Esophagus squamous epithelium (tissue), 5 donors: ENCODE data around the gene GABRG3. TPM values are rescaled to one million over a fixed set of nuclear protein-coding genes. Genes with fewer than 3 reads are reported as not detected.

Experiments
- DNase-seq: peaks from one replicate; lab custom pipeline; 2025; lab: John Stamatoyannopoulos, UW
- H3K27ac ChIP-seq, 4 donors: fragments of 200-600 bp; sonication (generic); one replicate each; pipeline ENCODE4 v1.5.1; 2016 to 2019; ENCODE audit warnings: mild to moderate bottlenecking in 1 of 4
- H3K27me3 ChIP-seq, 4 donors: fragments of 200-600 bp; sonication (generic); 1 replicate in 3 of 4; 2 replicates in 1 of 4; pipeline versions ENCODE4 v1.5.1 to v1.6.0; 2017 to 2021; ENCODE audit warnings: antibody characterized with exemption in 1 of 4
- H3K36me3 ChIP-seq, 3 donors: fragments of 200-600 bp; sonication (generic); one replicate each; pipeline ENCODE4 v1.5.1; 2016 to 2019
- H3K4me1 ChIP-seq, 3 donors: fragments of 200-600 bp; sonication (generic); one replicate each; pipeline ENCODE4 v1.5.1; 2017 to 2019
- H3K4me3 ChIP-seq, 4 donors: fragments of 200-600 bp; sonication (generic); 1 replicate in 3 of 4; 2 replicates in 1 of 4; pipeline ENCODE4 v1.5.1; 2016 to 2019; ENCODE audit warnings: mild to moderate bottlenecking in 2 of 4, moderate library complexity in 1 of 4
- H3K9me3 ChIP-seq, 3 donors: fragments of 200-600 bp; sonication (generic); one replicate each; pipeline ENCODE4 v1.5.1; 2016 to 2019
- CTCF ChIP-seq, 6 experiments: fragments of 450-650 bp in 4 of 6; fragments of 200-600 bp in 2 of 6; sonication (generic) in 2 of 6; IDR thresholded peaks; one replicate each; pipeline ENCODE4 v1.5.1; 2016 to 2019; ENCODE audit warnings: antibody characterized with exemption in 6 of 6, mild to moderate bottlenecking in 4 of 6, moderate library complexity in 4 of 6
- POLR2A ChIP-seq, 4 donors: fragments of 450-650 bp; IDR thresholded peaks; one replicate each; pipeline ENCODE4 v1.6.1; 2017; ENCODE audit warnings: antibody characterized with exemption in 4 of 4, mild to moderate bottlenecking in 4 of 4, moderate library complexity in 3 of 4
- WGBS, 2 donors: methylation state at CpG; one replicate each; pipeline ENCODE4 v1.1.5; 2018; 5-methylcytosine and 5-hydroxymethylcytosine counted together
- intact Hi-C: fragments of 100-400 bp; cut with DNase I; formaldehyde crosslinking; loops from one replicate; pipeline ENCODE4 v1.15.0; 2022
- total RNA-seq, 4 donors: library from RNA; depleted of rRNA; stranded (reverse); fragments of >200 nt; gene quantifications; one replicate each; pipeline ENCODE4 v1.1.0, GENCODE V29; 2016
- donor health status: DM: yes; HTN: yes; CAD: no.

Gene GABRG3
- total RNA-seq, 4 donors from 2014 or later, result 0.04 to 0.08 TPM; not detected in 2

GRCh38 chr15:27398631-27399161 is 427.7 kb downstream of the GABRG3 start:
- H3K9me3 ChIP-seq, result peaks cover 0 to 3% (median 0%) of the 10 kb centered on the region in 3 donors
- no peak for DNase-seq
- H3K27me3 ChIP-seq, result no peaks in the 10 kb centered on the region
- H3K36me3 ChIP-seq, result no peaks in the 10 kb centered on the region
- H3K4me1 ChIP-seq, result no peaks in the 10 kb centered on the region
- WGBS, 2 donors, result 50 to 64% methylated on average over 8 of the region's 8 CpGs
- no peak overlapping the region for H3K27ac ChIP-seq
- intact Hi-C loops, result no loop called here
- no peak for TF ChIP-seq CTCF (IDR thresholded peaks at IDR 0.05)
- no peak for TF ChIP-seq POLR2A (IDR thresholded peaks at IDR 0.05)
- H3K4me3 ChIP-seq, result no peak overlapping the region

- Histone ChIP-seq H3K27me3 (no peaks in the 10 kb centered on the region), H3K4me3 (no peak overlapping the region), H3K4me1 (no peaks in the 10 kb centered on the region), H3K27ac (no peak overlapping the region), H3K9me3 (no peaks in the 10 kb centered on the region), H3K36me3 (no peaks in the 10 kb centered on the region)
- 70 to 76% methylated on average over 6 of the region's 6 CpGs for WGBS, 2 donors
- intact Hi-C loops, result no loop called here
- DNase-seq, result no peak
- TF ChIP-seq CTCF (IDR thresholded peaks at IDR 0.05) (no peak), POLR2A (IDR thresholded peaks at IDR 0.05) (no peak)
These were observed 428.3 kb downstream of the GABRG3 start for GRCh38 chr15:27399241-27399640.

GRCh38 chr15:27401471-27401870 is 430.5 kb downstream of the GABRG3 start:
- no peak overlapping the region for H3K27ac ChIP-seq
- WGBS, 2 donors, result 83 to 86% methylated on average over 5 of the region's 5 CpGs
- H3K9me3 ChIP-seq, result no peaks in the 10 kb centered on the region
- DNase-seq, result no peak
- no peak for TF ChIP-seq CTCF (IDR thresholded peaks at IDR 0.05)
- TF ChIP-seq POLR2A (IDR thresholded peaks at IDR 0.05), result no peak
- no peak overlapping the region for H3K4me3 ChIP-seq
- no peaks in the 10 kb centered on the region for H3K27me3 ChIP-seq
- intact Hi-C loops, result no loop called here
- no peaks in the 10 kb centered on the region for H3K4me1 ChIP-seq
- no peaks in the 10 kb centered on the region for H3K36me3 ChIP-seq

- intact Hi-C loops, result no loop called here
- Histone ChIP-seq H3K4me3 (no peak overlapping the region), H3K4me1 (peaks cover 0 to 13% (median 0%) of the 10 kb centered on the region in 3 donors), H3K9me3 (no peaks in the 10 kb centered on the region), H3K36me3 (no peaks in the 10 kb centered on the region), H3K27ac (no peak overlapping the region), H3K27me3 (no peaks in the 10 kb centered on the region)
- TF ChIP-seq CTCF (IDR thresholded peaks at IDR 0.05) (no peak), POLR2A (IDR thresholded peaks at IDR 0.05) (no peak)
- 71 to 89% methylated on average over 5 of the region's 5 CpGs for WGBS, 2 donors
- no peak for DNase-seq
These were observed 437.4 kb downstream of the GABRG3 start for GRCh38 chr15:27408428-27408827.

- Histone ChIP-seq H3K4me3 (no peak overlapping the region), H3K27ac (no peak overlapping the region), H3K4me1 (peaks cover 0 to 13% (median 0%) of the 10 kb centered on the region in 3 donors), H3K9me3 (no peaks in the 10 kb centered on the region), H3K36me3 (no peaks in the 10 kb centered on the region), H3K27me3 (no peaks in the 10 kb centered on the region)
- WGBS, 2 donors, result 42 to 60% methylated on average over 6 of the region's 6 CpGs
- TF ChIP-seq POLR2A (IDR thresholded peaks at IDR 0.05), result no peak
- no peak for TF ChIP-seq CTCF (IDR thresholded peaks at IDR 0.05)
- no peak for DNase-seq
- intact Hi-C loops, result no loop called here
These were observed 440.1 kb downstream of the GABRG3 start for GRCh38 chr15:27410996-27411605.
